Testis (tissue), 2 donors: ENCODE measurements around the gene SPTBN4.

Experiments
- POLR2A ChIP-seq: fragments of 450-650 bp; IDR thresholded peaks from one replicate; pipeline ENCODE4 v1.6.1; 2017; ENCODE audit warnings: antibody characterized with exemption, mild to moderate bottlenecking, moderate library complexity
- TF ChIP-seq, protein P1 (sequence below), 3 experiments: fragments of 450-650 bp in 2 of 3; fragments of 200-600 bp in 1 of 3; sonication (generic) in 1 of 3; IDR thresholded peaks; one replicate each; pipeline ENCODE4 v1.5.1; 2016 to 2019; ENCODE audit warnings: antibody characterized with exemption in 3 of 3, mild to moderate bottlenecking in 2 of 3, moderate library complexity in 1 of 3

DNA sequence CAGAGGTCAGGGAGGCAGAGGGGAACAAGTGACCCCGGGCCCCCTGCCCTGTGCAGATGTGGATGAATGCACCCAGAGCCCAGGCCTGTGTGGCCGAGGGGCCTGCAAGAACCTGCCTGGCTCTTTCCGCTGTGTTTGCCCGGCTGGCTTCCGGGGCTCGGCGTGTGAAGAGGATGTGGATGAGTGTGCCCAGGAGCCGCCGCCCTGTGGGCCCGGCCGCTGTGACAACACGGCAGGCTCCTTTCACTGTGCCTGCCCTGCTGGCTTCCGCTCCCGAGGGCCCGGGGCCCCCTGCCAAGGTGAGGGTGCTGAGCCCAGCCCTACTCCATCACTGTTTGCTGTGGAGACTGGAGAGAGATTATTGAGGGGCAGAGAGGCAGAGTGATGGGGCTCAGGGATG lies 144.3 kb downstream of the SPTBN4 start:
- TF ChIP-seq, protein P1, sequence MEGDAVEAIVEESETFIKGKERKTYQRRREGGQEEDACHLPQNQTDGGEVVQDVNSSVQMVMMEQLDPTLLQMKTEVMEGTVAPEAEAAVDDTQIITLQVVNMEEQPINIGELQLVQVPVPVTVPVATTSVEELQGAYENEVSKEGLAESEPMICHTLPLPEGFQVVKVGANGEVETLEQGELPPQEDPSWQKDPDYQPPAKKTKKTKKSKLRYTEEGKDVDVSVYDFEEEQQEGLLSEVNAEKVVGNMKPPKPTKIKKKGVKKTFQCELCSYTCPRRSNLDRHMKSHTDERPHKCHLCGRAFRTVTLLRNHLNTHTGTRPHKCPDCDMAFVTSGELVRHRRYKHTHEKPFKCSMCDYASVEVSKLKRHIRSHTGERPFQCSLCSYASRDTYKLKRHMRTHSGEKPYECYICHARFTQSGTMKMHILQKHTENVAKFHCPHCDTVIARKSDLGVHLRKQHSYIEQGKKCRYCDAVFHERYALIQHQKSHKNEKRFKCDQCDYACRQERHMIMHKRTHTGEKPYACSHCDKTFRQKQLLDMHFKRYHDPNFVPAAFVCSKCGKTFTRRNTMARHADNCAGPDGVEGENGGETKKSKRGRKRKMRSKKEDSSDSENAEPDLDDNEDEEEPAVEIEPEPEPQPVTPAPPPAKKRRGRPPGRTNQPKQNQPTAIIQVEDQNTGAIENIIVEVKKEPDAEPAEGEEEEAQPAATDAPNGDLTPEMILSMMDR (IDR thresholded peaks at IDR 0.05) = no peak
- TF ChIP-seq POLR2A = no peak
